GM21381 (cell line): ENCODE results near the gene CCDC47.

Experiments used
- ATAC-seq: cut with Tn5 transposase; IDR thresholded peaks from one replicate; pipeline ENCODE4 v1.9.1; 2021; ENCODE audit warnings: mild to moderate bottlenecking, moderate library complexity; ENCODE audit not compliant: unreplicated experiment

The CCDC47 gene

GRCh38 chr17:63785556-63785955 is 12.2 kb upstream of the CCDC47 start:
- ATAC-seq, result no peak

GRCh38 chr17:63783522-63783921 is 10.1 kb upstream of the CCDC47 start:
- no peak for ATAC-seq

- ATAC-seq, result no peak
These were observed 7.5 kb upstream of the CCDC47 start for GRCh38 chr17:63780928-63781327.

- ATAC-seq, result no peak
These were observed 7.1 kb upstream of the CCDC47 start for GRCh38 chr17:63780507-63780906.

GRCh38 chr17:63775420-63775819 is 2.0 kb upstream of the CCDC47 start:
- no peak for ATAC-seq

- ATAC-seq, result no peak
These were observed 1.5 kb upstream of the CCDC47 start for GRCh38 chr17:63774969-63775265.

- peak; percentile 1 for ATAC-seq
These were observed 958 bp upstream of the CCDC47 start, which contains the start of gene DDX42 for GRCh38 chr17:63774141-63774968. DDX42 (plus strand) TSS chr17:63774170; CDS start chr17:63787050, 12,880 bp downstream.

GRCh38 chr17:63772801-63773271 is 561 bp downstream of the CCDC47 start:
- no peak for ATAC-seq

- ATAC-seq, result no peak
These were observed 5.0 kb downstream of the CCDC47 start for GRCh38 chr17:63768433-63768832.

- ATAC-seq, result no peak
These were observed 6.6 kb downstream of the CCDC47 start for GRCh38 chr17:63766754-63767153.

- ATAC-seq, result no peak
These were observed 8.7 kb downstream of the CCDC47 start for GRCh38 chr17:63764716-63765115.

- ATAC-seq, result no peak
These were observed 11.0 kb downstream of the CCDC47 start for GRCh38 chr17:63762161-63763078.

- no peak for ATAC-seq
These were observed 12.4 kb downstream of the CCDC47 start for GRCh38 chr17:63760771-63761539.

GRCh38 chr17:63758428-63758827 is 15.0 kb downstream of the CCDC47 start:
- no peak for ATAC-seq

- ATAC-seq, result no peak
These were observed 19.4 kb downstream of the CCDC47 start for GRCh38 chr17:63754046-63754445.

- ATAC-seq, result no peak
These were observed 20.2 kb downstream of the CCDC47 start for GRCh38 chr17:63753215-63753614.

GRCh38 chr17:63752707-63753106 is 20.7 kb downstream of the CCDC47 start:
- no peak for ATAC-seq

GRCh38 chr17:63751806-63752205 is 21.6 kb downstream of the CCDC47 start:
- no peak for ATAC-seq

GRCh38 chr17:63741408-63742173 is 31.8 kb downstream of the CCDC47 start, which contains the start of gene STRADA:
STRADA (minus strand) TSS chr17:63741799; CDS start chr17:63728369, 13,430 bp downstream.
- ATAC-seq, result peak; percentile 86

- ATAC-seq, result no peak
These were observed 32.3 kb downstream of the CCDC47 start for GRCh38 chr17:63741143-63741407.
